GM21528 (cell line): ENCODE measurements around the gene LRP2.
"Not testable (repeated sequence)": the region's sequence is repeated elsewhere in the genome, so short reads cannot be mapped to it uniquely, and the experiment has no call there.

Source experiments
- ATAC-seq: cut with Tn5 transposase; IDR thresholded peaks from one replicate; pipeline ENCODE4 v1.9.1; 2021; ENCODE audit warnings: mild to moderate bottlenecking, moderate library complexity; ENCODE audit not compliant: unreplicated experiment, low FRiP score

The LRP2 gene

DNA sequence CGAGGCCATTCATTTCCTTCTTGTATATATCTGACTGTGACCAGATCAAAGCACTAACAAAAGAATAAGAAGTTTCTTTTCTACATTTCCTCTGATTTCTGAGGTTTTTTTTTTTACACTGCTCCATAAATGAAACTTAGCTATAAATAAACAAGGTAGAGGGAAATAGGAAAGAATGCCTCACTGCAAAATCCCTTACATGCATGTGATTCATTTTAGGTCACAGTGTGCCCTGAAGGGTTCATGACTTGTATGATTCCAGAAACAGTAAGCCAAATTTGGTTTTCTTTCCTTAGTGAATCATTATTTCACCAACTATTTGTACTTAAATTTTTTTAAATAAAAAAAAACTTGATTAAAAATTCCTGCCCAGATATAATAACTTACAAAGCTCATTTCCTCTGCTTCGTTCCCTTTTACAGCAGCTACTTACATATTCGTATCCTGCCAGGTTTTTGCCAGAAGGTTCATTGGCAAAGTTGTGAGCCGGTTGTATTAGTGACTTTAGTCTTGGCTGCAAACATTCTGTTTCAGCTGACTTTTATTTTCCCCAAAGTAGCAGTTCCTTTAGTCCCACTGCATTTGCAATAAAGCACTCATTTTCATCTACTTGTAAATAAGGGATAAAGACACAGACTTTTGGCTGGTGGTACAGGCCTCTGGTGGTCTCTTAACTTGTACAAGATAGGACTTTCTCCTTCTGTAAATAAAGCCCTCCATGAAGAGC is 58.6 kb downstream of the LRP2 start:
- no peak for ATAC-seq

DNA sequence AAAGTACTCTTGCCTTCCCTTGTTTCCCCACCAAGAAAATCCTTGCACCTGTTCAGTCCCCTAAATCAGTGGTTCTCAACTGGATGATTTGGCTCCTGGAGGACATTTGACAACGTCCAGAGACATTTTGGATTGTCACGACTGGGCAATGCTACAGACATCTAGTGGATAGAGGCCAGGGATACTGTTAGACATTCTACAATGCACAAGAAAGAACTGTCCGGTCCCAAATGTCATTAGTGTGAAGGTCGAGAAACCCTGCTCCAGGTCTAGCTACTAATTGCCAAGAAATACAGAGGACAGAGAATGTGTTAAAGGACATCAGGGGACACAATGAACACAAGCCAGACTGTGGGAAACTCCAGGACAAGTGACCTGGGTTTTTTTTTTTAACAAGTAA is 60.0 kb downstream of the LRP2 start:
- ATAC-seq, result no peak

DNA sequence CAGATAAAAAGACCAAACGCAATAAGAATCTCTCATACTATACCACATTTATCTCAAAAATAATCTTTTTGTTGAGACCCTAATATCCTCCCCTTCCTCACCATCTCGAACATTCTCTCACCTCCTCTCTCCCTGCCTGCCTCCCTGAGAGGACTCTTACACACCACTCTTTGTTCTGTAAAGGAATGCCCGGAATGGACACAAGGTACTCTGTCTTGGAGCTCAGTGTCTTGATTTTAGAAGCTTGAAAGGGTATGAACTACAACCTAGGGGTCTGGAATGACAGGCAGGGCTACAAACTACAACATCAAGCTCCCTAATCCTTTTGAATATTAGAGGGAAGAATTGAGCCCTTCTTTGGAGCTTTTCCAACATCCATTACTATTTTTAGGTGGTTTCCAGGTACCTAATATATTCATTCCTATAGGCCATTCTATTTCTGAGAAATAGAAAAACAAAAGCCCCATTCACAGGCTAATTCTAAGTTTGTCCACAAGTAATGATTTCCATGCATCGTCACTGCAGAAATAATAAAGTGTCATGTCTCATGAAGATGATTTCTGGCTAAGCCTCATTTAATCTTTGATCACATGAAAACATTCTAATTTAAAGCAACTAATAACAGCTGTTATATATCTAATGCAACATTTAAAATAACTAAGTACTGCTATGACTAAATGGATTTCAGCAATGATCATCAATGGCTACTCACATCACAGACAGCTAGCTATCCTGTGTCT is 60.6 kb downstream of the LRP2 start:
- no peak for ATAC-seq

DNA sequence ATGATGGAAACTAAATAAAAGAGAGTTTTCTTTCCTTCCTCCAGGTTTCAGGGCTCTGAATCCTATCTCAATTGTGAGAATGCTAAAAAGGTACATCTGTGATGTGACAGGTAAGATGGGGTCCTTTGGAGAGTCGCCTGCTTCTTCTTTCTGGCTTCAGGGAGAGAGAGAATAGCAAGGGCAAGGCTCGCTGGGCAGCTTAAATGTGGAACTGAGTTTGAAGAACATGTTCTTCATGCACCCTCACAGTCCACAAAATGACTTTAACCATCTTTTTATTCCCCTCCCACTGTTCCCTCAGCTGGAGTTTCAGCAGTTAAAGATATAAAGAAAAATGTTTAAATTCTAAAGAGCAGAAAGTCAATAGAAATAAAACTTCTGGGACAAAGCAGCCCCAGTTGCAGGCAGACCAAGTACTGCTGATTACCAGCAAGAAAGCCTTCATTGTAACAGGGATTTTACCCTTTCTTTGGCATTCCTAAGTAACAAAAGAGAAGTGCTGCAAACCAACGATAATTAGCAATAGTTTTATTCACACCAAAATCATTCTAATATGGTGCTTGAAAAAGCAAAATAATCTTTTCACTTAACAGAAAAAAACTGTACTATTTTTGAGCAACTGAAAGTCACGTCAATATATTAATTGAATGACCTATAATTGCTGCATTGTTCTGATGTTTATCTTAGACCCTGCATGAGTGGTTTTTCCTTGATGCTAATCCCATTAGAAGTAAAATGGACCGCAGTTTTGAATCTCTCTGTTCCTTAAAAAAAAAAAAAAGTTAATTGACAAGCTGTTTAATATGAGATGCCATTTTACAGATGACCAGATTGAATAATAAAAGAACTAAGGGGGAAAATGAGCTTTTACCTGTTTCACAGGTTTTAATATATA is 61.5 kb downstream of the LRP2 start:
- no peak for ATAC-seq

DNA sequence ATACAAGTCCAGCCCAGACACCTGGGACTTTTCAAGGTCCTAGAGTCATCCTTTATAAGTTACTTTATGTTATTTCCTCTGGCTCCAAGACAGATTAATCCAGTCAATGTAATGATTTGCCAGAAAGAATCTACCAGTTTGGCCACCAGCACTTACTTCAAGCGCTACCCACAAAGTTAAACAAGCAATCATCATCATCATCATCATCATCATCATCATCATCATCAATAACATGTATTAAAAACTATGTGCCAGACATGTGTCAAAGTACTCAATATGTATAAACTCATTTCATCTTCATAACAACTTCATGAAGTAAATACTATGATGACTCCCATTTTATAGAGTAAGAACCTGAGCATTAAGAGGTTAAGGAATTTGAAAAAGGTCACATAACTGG is 64.3 kb downstream of the LRP2 start:
- ATAC-seq, result no peak

DNA sequence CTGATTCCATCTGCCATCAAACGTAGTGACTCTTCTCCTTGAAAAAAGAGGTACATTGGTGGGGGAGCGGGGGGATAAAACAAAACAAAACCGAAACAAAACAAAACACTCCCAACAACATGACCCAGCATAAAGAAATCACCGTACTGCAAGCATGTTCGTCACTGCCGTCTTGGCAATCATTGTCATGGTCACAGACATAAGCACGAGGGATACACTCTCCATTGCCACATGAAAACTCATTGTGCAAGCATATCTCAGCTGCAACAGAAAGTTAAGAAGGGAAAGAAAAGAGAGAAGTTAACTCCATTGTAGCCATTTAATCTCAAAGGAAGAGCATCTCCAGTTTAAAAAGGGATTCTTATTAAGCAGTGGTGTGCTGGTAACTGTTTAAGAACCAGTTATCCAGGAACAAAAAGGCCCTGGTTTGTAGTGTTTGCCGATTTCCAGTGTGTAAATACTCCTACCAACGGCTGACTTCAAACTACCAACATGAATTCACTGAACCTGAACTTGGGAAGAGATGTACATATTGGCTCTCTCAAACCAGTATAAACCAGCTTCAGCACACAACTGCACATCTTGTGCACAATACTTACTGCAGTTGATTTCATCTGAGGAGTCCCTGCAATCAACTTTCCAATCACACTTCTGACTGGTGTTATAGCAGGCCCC is 68.2 kb downstream of the LRP2 start:
- ATAC-seq, result no peak

DNA sequence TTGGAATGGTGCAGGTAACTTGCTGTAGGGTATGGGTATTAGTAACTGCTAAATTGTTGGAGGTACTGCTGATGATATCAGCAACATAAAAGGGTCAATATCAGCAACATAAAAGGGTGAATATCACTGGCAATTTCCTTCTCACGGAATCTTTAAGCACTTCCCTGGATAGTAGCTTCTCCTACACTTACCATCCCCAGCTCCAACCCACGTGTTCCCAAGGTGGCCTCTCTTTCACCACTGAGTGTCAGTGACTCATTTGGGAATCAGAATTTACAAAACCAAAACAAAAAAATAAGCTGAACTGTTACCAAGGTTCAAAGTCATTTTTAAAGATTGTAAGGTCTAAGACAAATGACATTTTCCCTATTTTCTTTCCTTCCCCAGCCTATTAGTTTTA is 70.8 kb downstream of the LRP2 start:
- no peak for ATAC-seq

DNA sequence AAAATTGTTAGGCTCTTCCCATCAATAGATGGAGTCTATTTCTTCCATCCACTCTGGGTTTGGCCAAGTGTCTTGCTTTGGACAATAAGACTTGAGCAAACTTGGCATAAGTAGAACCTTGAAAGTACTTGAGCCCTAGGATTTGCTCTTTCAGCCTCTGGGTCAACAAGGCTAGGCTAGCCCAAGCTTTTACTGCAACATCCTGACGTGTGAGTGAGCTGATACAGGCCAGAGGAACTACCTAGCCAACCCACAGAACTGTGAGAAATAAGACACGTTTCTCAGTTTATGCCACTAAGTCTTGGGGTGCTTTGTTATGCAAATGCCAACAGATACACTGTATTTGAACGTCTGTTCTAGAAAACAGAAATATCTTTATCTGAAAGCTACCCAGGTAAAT is 71.9 kb downstream of the LRP2 start:
- ATAC-seq, result no peak

DNA sequence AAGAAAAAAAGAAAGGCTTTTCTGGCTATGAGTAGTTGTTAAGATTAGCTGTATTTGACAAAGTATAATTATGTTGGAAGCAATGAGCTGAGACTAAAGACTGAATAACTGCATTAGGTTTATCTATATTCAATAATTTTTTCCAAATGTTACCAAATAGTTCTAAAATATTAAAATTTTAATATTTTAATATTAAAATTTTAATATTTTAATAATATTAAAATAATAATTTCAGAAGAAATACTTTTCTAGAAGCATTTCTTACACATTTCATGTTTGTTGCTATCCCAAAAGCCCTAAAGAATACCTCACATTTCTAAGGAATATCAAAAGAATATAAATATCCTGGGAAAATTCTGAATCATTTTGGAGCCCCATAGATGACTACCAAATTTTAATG is 74.7 kb downstream of the LRP2 start:
- ATAC-seq, result no peak

DNA sequence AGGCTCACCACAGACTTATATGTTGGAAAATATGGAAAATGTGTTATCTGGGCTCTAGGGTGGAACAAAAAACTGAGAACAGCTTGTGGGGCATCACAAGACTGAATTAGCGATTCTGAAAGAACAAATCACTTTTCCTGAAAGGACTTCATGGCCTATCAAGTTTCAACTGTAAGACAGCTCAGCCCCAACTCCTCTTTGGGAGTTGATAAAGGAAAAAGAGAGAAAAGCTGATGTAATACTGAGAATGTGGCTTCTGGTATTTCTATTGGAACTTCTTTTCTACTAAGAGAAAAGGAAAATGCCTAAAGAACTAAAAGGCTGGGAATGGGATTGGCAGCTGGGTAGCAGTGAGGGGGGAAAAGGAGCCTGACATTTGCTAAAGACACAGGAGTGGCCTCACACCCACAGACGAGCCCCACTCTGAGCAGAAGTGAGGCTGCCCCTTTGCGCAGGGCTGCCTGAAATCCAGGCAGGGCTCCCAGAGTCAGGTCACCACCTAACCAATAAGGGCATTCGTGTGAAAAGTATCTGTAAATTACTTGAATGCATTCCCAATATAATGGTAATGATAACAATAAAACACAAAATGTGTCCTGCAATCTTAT is 75.6 kb downstream of the LRP2 start:
- ATAC-seq, result no peak

DNA sequence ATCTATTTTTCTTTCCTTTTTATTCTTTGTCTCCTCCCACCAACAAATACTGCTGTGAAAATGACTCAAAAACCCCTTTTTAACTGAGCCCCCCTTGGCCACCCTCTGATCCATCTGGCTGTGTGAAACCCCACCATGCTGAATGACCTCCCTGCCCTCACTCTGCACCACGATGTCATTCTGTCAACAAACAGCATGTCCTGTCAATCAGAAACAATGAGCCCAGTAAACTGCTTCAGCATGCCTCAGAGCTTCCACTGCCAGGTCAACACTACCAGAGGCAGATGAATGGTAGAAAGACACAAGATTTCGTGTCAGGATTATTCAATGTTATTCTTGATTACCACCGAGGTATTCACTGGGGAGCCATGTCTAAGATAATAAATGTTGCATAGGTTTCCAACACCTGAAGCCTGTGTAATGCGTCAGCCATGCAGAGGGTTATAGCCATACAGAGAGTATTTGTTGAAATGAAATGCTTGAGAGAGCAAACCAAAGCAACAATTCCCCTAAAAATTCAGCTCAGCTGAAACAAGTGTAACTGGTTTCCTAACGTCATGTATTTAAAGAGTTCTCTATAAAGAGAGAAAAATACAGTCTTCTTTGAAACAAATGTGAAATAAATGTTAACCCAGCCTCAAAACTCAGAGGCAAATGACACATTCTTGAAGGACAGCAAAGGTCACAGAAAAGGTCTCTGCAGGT is 76.7 kb downstream of the LRP2 start:
- ATAC-seq, result no peak

DNA sequence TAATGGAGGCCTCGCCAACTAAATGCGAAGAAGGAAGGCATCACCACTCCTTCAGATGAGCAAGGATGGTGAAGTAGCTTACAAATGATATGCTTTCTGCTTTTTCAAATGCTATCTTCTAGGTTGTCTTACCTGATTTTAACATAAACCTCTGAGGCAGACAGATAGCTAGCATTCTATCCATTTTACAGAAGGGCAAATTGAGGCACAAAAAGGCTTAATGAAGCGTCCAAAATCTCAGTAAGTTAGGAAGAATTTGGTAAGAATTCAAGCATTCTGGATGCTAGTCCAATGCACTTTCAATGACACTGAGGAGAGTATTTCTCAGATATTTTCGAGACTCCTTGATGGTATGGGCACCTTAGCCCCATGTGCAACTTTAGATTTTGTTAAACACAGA is 81.8 kb downstream of the LRP2 start:
- ATAC-seq, result no peak

DNA sequence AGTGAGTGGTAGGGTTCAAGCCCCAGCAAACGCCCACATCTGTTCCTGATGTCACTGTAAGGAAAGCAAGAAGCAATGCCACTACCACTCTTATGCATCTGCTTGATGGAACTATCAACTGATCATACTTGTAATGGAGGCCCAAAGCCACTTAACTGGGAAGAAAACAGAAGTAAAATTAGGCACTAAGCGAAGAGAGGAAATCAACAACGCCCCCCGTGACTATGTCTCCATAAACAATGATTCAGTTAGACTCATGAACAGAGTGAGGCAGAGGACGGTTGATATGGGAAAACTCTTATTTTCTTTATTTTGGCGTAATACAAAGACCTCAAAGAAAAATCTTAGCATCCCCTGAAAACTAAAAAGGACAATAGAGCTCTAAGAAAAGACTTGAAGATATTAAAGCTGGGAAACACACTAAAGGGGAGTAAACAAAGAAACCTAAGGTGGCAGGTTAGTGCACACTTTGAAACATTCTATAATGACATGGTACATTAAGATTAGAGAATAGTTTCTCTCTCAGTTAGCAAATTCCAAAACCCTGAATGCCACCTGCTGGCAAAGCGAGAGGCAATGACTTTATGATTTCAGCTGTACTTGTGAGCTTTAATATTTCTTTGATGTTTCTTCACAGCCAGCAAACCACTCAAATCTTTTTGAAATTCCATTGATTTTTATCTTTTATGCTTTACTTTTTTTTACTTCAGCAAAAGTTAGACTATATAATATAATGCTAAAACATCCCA is 86.5 kb downstream of the LRP2 start:
- no peak for ATAC-seq

DNA sequence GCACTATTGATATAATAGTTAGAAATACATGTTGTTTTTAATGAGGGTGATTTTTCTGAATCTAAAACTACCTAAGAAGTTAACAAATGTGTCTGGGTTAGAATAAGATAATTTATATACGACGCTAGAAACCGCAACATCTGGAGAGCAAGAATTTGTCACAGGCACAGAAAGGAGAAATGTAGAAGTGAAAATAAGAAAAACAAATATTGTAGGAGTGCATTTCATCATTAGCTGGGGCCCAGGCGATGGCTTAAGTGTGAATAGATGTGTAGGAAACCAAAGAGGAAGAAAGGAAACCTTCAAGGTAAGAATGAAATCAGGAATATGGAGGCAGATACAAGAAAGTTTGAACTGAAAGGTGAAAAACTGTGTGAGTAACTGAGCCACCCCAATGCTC is 90.3 kb downstream of the LRP2 start:
- no peak for ATAC-seq

DNA sequence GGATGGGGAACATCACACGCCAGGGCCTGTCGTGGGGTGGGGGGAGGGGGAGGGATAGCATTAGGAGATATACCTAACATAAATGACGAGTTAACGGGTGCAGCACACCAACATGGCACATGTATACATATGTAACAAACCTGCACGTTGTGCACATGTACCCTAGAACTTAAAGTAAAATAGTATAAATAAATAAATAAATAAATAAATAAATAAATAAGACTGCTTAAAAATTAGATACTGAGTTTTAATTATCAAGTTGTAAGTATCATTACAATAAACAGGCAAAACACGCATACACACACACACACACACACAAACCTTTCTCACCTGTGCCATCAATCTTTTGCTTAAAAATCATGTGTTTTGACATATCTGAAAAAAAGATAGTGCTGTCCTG is 91.8 kb downstream of the LRP2 start:
- ATAC-seq, result not testable (repeated sequence)

DNA sequence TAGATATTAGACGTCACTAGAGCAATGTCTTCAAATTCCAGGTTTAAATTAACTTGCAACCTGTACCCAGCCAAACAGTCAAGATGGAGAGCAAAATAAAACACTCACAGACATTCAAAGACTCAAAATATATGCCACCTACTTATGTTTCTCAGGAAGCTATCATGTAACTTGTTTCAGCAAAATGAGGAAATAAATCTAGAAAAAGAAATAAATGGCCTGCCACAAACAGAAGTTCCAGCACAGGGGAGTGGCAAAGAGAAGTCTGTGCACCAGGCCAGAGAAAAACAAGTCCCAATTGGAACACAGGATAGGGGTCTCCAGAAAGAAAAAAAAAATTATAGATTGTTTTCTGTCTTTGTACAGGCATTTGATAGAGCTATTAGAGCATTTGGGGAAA is 96.7 kb downstream of the LRP2 start:
- ATAC-seq, result no peak

DNA sequence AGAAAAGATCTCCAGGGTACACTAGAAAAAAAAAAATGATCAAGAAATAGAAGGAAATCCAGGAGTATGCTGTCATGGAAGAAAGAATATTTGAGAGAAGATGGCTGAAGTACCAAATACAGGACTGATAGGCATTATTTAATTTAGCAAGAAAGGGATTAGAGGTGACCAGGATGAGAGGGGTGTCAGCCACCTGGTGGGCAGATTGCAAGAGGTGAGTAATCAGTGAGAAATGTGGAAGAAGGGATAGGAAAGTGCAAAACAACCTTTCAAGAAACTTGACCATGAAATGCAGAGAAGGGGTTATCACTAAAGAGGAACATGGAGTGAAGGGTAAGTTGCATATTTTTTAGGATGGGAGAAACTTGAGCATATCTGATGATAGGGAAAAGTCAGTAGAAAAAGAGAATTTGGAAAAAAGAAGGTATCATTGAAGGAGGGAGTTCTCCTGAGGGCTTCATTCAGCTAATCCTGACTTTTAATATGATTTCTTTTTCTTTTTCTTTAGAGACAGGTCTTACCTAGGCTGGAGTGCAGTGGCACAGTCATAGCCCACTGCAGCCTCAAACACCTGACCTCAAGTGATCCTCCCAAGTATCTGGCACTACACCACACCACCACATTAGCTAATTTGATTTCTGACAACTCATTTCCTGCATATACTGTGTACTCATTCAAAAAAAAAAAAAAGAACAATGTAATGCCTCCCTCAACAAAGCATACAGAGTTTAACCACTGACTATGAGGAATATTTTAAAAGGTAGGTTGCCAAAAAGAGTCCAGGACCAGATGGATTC is 101.3 kb downstream of the LRP2 start:
- no peak for ATAC-seq

DNA sequence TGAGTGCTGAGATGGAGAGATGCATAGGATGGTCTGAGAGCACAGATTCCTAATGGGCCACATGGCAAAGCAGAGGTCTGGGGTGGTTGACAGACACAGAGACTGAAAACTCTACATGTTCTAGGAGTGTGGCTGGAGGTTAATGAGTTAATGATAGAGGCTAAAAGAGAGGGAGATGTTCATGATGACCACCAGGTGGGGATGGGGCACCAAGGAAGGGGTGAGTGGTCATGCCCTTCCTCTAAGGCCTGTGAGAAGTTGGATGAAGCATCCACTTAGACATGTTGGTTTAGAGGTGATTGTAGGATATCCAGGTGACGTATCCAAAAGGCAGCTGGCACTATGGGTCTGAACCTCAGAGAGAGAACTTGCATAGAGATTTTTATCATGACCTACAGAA is 102.1 kb downstream of the LRP2 start:
- ATAC-seq, result no peak
